ENCODE results near the gene BMP6.

DNA sequence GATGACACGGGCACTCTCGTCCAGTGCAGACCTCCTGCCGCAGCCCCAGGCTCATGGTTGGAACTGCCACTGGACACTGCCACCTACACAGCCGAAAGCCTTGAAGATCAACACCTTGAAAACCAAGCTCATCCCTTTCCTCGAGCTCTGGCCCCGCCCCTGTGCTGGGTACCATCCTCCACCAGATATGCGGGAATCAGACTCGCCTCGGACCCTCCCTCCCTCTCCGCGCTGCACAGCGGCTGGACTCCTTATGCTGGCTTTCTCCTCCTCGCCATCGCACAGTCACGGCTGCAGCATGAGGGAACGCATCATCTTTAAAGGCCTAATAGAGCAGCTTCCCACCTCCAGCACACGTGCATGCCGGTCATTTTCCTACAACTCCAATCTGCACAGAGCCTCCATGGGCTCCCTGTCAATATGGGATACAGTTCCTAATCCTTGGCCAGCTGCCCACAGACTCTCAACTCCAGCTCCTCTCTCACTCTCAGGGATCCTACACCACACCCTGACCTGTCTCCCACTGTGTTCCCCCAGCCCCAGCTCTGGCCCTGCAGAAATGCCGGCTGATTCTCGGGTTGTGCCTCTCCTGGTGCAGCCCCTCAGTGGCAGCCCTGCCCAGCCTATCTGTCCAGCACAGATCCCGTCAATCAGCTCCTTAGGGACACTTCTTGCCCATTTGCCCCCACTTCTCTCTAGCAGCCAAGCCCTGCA is 161.5 kb downstream of the BMP6 start:
- TF ChIP-seq, protein P1, sequence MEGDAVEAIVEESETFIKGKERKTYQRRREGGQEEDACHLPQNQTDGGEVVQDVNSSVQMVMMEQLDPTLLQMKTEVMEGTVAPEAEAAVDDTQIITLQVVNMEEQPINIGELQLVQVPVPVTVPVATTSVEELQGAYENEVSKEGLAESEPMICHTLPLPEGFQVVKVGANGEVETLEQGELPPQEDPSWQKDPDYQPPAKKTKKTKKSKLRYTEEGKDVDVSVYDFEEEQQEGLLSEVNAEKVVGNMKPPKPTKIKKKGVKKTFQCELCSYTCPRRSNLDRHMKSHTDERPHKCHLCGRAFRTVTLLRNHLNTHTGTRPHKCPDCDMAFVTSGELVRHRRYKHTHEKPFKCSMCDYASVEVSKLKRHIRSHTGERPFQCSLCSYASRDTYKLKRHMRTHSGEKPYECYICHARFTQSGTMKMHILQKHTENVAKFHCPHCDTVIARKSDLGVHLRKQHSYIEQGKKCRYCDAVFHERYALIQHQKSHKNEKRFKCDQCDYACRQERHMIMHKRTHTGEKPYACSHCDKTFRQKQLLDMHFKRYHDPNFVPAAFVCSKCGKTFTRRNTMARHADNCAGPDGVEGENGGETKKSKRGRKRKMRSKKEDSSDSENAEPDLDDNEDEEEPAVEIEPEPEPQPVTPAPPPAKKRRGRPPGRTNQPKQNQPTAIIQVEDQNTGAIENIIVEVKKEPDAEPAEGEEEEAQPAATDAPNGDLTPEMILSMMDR (conservative IDR thresholded peaks at IDR 0.05; ENCODE audit: low read depth in 2 of 2), result no peak
- TF ChIP-seq POLR2AphosphoS5 (IDR thresholded peaks at IDR 0.05; ENCODE audit: low read depth), result no peak
- no peak for TF ChIP-seq EZH2 (IDR thresholded peaks at IDR 0.05; ENCODE audit: low read depth, unreplicated experiment)
- no peak for TF ChIP-seq EZH2phosphoT487 (IDR thresholded peaks at IDR 0.05; ENCODE audit: unreplicated experiment)
- TF ChIP-seq STAT1 (IDR thresholded peaks at IDR 0.05; ENCODE audit: unreplicated experiment), result no peak
- no peak for TF ChIP-seq CREB1 (CRISPR knock-in tag; IDR thresholded peaks at IDR 0.05; ENCODE audit: low read depth)
- TF ChIP-seq, protein P2, sequence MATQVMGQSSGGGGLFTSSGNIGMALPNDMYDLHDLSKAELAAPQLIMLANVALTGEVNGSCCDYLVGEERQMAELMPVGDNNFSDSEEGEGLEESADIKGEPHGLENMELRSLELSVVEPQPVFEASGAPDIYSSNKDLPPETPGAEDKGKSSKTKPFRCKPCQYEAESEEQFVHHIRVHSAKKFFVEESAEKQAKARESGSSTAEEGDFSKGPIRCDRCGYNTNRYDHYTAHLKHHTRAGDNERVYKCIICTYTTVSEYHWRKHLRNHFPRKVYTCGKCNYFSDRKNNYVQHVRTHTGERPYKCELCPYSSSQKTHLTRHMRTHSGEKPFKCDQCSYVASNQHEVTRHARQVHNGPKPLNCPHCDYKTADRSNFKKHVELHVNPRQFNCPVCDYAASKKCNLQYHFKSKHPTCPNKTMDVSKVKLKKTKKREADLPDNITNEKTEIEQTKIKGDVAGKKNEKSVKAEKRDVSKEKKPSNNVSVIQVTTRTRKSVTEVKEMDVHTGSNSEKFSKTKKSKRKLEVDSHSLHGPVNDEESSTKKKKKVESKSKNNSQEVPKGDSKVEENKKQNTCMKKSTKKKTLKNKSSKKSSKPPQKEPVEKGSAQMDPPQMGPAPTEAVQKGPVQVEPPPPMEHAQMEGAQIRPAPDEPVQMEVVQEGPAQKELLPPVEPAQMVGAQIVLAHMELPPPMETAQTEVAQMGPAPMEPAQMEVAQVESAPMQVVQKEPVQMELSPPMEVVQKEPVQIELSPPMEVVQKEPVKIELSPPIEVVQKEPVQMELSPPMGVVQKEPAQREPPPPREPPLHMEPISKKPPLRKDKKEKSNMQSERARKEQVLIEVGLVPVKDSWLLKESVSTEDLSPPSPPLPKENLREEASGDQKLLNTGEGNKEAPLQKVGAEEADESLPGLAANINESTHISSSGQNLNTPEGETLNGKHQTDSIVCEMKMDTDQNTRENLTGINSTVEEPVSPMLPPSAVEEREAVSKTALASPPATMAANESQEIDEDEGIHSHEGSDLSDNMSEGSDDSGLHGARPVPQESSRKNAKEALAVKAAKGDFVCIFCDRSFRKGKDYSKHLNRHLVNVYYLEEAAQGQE (IDR thresholded peaks at IDR 0.05; ENCODE audit: unreplicated experiment), result no peak
- TF ChIP-seq, protein P3, sequence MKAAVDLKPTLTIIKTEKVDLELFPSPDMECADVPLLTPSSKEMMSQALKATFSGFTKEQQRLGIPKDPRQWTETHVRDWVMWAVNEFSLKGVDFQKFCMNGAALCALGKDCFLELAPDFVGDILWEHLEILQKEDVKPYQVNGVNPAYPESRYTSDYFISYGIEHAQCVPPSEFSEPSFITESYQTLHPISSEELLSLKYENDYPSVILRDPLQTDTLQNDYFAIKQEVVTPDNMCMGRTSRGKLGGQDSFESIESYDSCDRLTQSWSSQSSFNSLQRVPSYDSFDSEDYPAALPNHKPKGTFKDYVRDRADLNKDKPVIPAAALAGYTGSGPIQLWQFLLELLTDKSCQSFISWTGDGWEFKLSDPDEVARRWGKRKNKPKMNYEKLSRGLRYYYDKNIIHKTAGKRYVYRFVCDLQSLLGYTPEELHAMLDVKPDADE (IDR thresholded peaks at IDR 0.05), result no peak
- no peak for TF ChIP-seq NANOG (IDR thresholded peaks at IDR 0.05; ENCODE audit: borderline replicate concordance)
